ENCODE results near the gene CTNNA2.

CTNNA2 gene

GRCh38 chr2:80467262-80467811 lies 954.5 kb downstream of the CTNNA2 start:
- TF ChIP-seq ZNF8 (CRISPR knock-in tag; IDR thresholded peaks at IDR 0.05) (no peak), OSR1 (CRISPR knock-in tag; IDR thresholded peaks at IDR 0.05) (no peak), ZNF565 (CRISPR knock-in tag; conservative IDR thresholded peaks at IDR 0.05; ENCODE audit: low read depth) (no peak), ZNF70 (CRISPR knock-in tag; IDR thresholded peaks at IDR 0.05) (no peak), ZFP3 (CRISPR knock-in tag; IDR thresholded peaks at IDR 0.05) (no peak), GLIS3 (CRISPR knock-in tag; IDR thresholded peaks at IDR 0.05) (no peak), CSDC2 (CRISPR knock-in tag; IDR thresholded peaks at IDR 0.05) (no peak), TCF4 (CRISPR knock-in tag; IDR thresholded peaks at IDR 0.05; ENCODE audit: borderline replicate concordance) (no peak), ZFP30 (CRISPR knock-in tag; IDR thresholded peaks at IDR 0.05) (no peak), CREB5 (CRISPR knock-in tag; IDR thresholded peaks at IDR 0.05; ENCODE audit: low read depth) (no peak), RARB (CRISPR knock-in tag; IDR thresholded peaks at IDR 0.05) (no peak), PPARA (CRISPR knock-in tag; IDR thresholded peaks at IDR 0.05; ENCODE audit: borderline replicate concordance) (no peak), TSHZ2 (CRISPR knock-in tag; IDR thresholded peaks at IDR 0.05) (no peak), CSRNP3 (CRISPR knock-in tag; IDR thresholded peaks at IDR 0.05) (no peak), ISL1 (CRISPR knock-in tag; IDR thresholded peaks at IDR 0.05) (no peak)
- ATAC-seq = no peak

- TF ChIP-seq RARB (CRISPR knock-in tag; IDR thresholded peaks at IDR 0.05) = no peak
- TF ChIP-seq TSHZ2 (CRISPR knock-in tag; IDR thresholded peaks at IDR 0.05) = no peak
- no peak for TF ChIP-seq GLIS3 (CRISPR knock-in tag; IDR thresholded peaks at IDR 0.05)
- ATAC-seq = no peak
Measured at GRCh38 chr2:80469428-80469827, 956.6 kb downstream of the CTNNA2 start.

- ATAC-seq = no peak
- TF ChIP-seq ZFP30 (CRISPR knock-in tag; IDR thresholded peaks at IDR 0.05) (no peak), ISL1 (CRISPR knock-in tag; IDR thresholded peaks at IDR 0.05) (no peak), TOX (CRISPR knock-in tag; IDR thresholded peaks at IDR 0.05; ENCODE audit: borderline replicate concordance) (no peak), RARB (CRISPR knock-in tag; IDR thresholded peaks at IDR 0.05) (no peak), CSDC2 (CRISPR knock-in tag; IDR thresholded peaks at IDR 0.05) (no peak), ZNF565 (CRISPR knock-in tag; conservative IDR thresholded peaks at IDR 0.05; ENCODE audit: low read depth) (no peak), ZFP3 (CRISPR knock-in tag; IDR thresholded peaks at IDR 0.05) (no peak), CSRNP3 (CRISPR knock-in tag; IDR thresholded peaks at IDR 0.05) (no peak), TCF4 (CRISPR knock-in tag; IDR thresholded peaks at IDR 0.05; ENCODE audit: borderline replicate concordance) (no peak), SNAI2 (CRISPR knock-in tag; IDR thresholded peaks at IDR 0.05) (no peak), BACH2 (CRISPR knock-in tag; IDR thresholded peaks at IDR 0.05; ENCODE audit: borderline replicate concordance) (no peak), ZC3H10 (CRISPR knock-in tag; IDR thresholded peaks at IDR 0.05) (no peak), ZNF70 (CRISPR knock-in tag; IDR thresholded peaks at IDR 0.05) (no peak), TSHZ2 (CRISPR knock-in tag; IDR thresholded peaks at IDR 0.05) (no peak), ZNF8 (CRISPR knock-in tag; IDR thresholded peaks at IDR 0.05) (no peak), ARNTL (CRISPR knock-in tag; IDR thresholded peaks at IDR 0.05; ENCODE audit: borderline replicate concordance, low read depth) (no peak), PPARA (CRISPR knock-in tag; IDR thresholded peaks at IDR 0.05; ENCODE audit: borderline replicate concordance) (no peak), ESRRG (CRISPR knock-in tag; IDR thresholded peaks at IDR 0.05) (no peak), GLIS3 (CRISPR knock-in tag; IDR thresholded peaks at IDR 0.05) (no peak)
Measured at GRCh38 chr2:80473069-80473468, 960.2 kb downstream of the CTNNA2 start.
